HG03469 (cell line): ENCODE data around the gene DGCR8.

Experiments used
- ATAC-seq: cut with Tn5 transposase; IDR thresholded peaks from one replicate; pipeline ENCODE4 v1.9.1; 2021; ENCODE audit warnings: mild to moderate bottlenecking, moderate library complexity, moderate number of reproducible peaks; ENCODE audit not compliant: unreplicated experiment

Gene DGCR8

GRCh38 chr22:20079745-20080444 lies at the start of gene DGCR8:
TSS of gene DGCR8 (plus strand) at chr22:20080241. CDS start at chr22:20085964, 5,723 bp downstream.
- ATAC-seq, result peak; percentile 47

- ATAC-seq, result no peak
Measured at GRCh38 chr22:20031732-20032406, 48.2 kb upstream of the DGCR8 start.

GRCh38 chr22:20032407-20032991 lies 47.5 kb upstream of the DGCR8 start:
- no peak for ATAC-seq

- no peak for ATAC-seq
Measured at GRCh38 chr22:20033045-20033706, 46.9 kb upstream of the DGCR8 start.

- no peak for ATAC-seq
Measured at GRCh38 chr22:20034143-20034542, 45.9 kb upstream of the DGCR8 start.

- no peak for ATAC-seq
Measured at GRCh38 chr22:20035375-20036083, 44.5 kb upstream of the DGCR8 start.

- ATAC-seq, result no peak
Measured at GRCh38 chr22:20036084-20036482, 44.0 kb upstream of the DGCR8 start.

- no peak for ATAC-seq
Measured at GRCh38 chr22:20036535-20037392, 43.3 kb upstream of the DGCR8 start.

GRCh38 chr22:20037419-20037818 lies 42.6 kb upstream of the DGCR8 start:
- ATAC-seq, result no peak

- ATAC-seq, result no peak
Measured at GRCh38 chr22:20038574-20038973, 41.5 kb upstream of the DGCR8 start.

GRCh38 chr22:20039683-20040325 lies 40.2 kb upstream of the DGCR8 start:
- ATAC-seq, result no peak

GRCh38 chr22:20040327-20041200 lies 39.5 kb upstream of the DGCR8 start:
- ATAC-seq, result no peak

GRCh38 chr22:20043057-20043996 lies 36.7 kb upstream of the DGCR8 start:
- ATAC-seq, result no peak

GRCh38 chr22:20043997-20044342 lies 36.1 kb upstream of the DGCR8 start:
- ATAC-seq, result no peak

GRCh38 chr22:20044495-20045151 lies 35.4 kb upstream of the DGCR8 start:
- no peak for ATAC-seq

- ATAC-seq, result no peak
Measured at GRCh38 chr22:20046730-20047129, 33.3 kb upstream of the DGCR8 start.

GRCh38 chr22:20051927-20052308 lies 28.1 kb upstream of the DGCR8 start:
- ATAC-seq, result no peak
